ENCODE results near the gene ZNF275.
"Not testable (repeated sequence)": the region's sequence is repeated elsewhere in the genome, so short reads cannot be mapped to it uniquely, and the experiment has no call there.

Gene ZNF275

GRCh38 chrX:153333821-153334653 lies at the start of gene ZNF275:
Gene ZNF275 (plus strand): TSS chrX:153334153. CDS start chrX:153336680, 2,527 bp downstream.
- DNase-seq (ENCODE audit: insufficient read length, low spot score) (peak; percentile 69), FAIRE-seq (no peak)

GRCh38 chrX:153285678-153286077 lies 48.3 kb upstream of the ZNF275 start:
- not testable (repeated sequence) for DNase-seq (ENCODE audit: insufficient read length, low spot score); FAIRE-seq

GRCh38 chrX:153288807-153289206 lies 45.1 kb upstream of the ZNF275 start:
- not testable (repeated sequence) for FAIRE-seq; DNase-seq (ENCODE audit: insufficient read length, low spot score)

- not testable (repeated sequence) for DNase-seq (ENCODE audit: insufficient read length, low spot score)
- peak; percentile 68 for FAIRE-seq
Measured at GRCh38 chrX:153293485-153294071, 40.4 kb upstream of the ZNF275 start.

GRCh38 chrX:153297376-153297775 lies 36.6 kb upstream of the ZNF275 start:
- FAIRE-seq: no peak
- DNase-seq (ENCODE audit: insufficient read length, low spot score): no peak

- DNase-seq (ENCODE audit: insufficient read length, low spot score): no peak
- FAIRE-seq: no peak
Measured at GRCh38 chrX:153299855-153300254, 34.1 kb upstream of the ZNF275 start.

GRCh38 chrX:153301746-153302145 lies 32.2 kb upstream of the ZNF275 start:
- no peak for FAIRE-seq

GRCh38 chrX:153302796-153303195 lies 31.2 kb upstream of the ZNF275 start:
- no peak for DNase-seq (ENCODE audit: insufficient read length, low spot score)
- no peak for FAIRE-seq

More at GRCh38 chrX:153301746-153302145, 32.2 kb upstream of the ZNF275 start:
- DNase-seq (ENCODE audit: insufficient read length, low spot score): no peak

GRCh38 chrX:153303276-153304262 lies 30.4 kb upstream of the ZNF275 start:
- DNase-seq (ENCODE audit: insufficient read length, low spot score) (no peak), FAIRE-seq (no peak)

GRCh38 chrX:153304988-153305736 lies 28.8 kb upstream of the ZNF275 start:
- peak; percentile 79 for FAIRE-seq
- no peak for DNase-seq (ENCODE audit: insufficient read length, low spot score)

GRCh38 chrX:153305972-153306371 lies 28.0 kb upstream of the ZNF275 start:
- FAIRE-seq (no peak), DNase-seq (ENCODE audit: insufficient read length, low spot score) (no peak)

- no peak for FAIRE-seq
Measured at GRCh38 chrX:153306527-153307115, 27.3 kb upstream of the ZNF275 start.

GRCh38 chrX:153307276-153308178 lies 26.4 kb upstream of the ZNF275 start:
- DNase-seq (ENCODE audit: insufficient read length, low spot score) (no peak), FAIRE-seq (no peak)

More at GRCh38 chrX:153306527-153307115, 27.3 kb upstream of the ZNF275 start:
- DNase-seq (ENCODE audit: insufficient read length, low spot score): no peak

GRCh38 chrX:153310901-153311300 lies 23.1 kb upstream of the ZNF275 start:
- FAIRE-seq: no peak
- DNase-seq (ENCODE audit: insufficient read length, low spot score): no peak

GRCh38 chrX:153312041-153312440 lies 21.9 kb upstream of the ZNF275 start:
- FAIRE-seq: no peak

GRCh38 chrX:153312842-153313241 lies 21.1 kb upstream of the ZNF275 start:
- no peak for DNase-seq (ENCODE audit: insufficient read length, low spot score)
- FAIRE-seq: no peak

More at GRCh38 chrX:153312041-153312440, 21.9 kb upstream of the ZNF275 start:
- DNase-seq (ENCODE audit: insufficient read length, low spot score): no peak

GRCh38 chrX:153317306-153317705 lies 16.6 kb upstream of the ZNF275 start:
- DNase-seq (ENCODE audit: insufficient read length, low spot score) (no peak), FAIRE-seq (no peak)

- DNase-seq (ENCODE audit: insufficient read length, low spot score) (no peak), FAIRE-seq (no peak)
Measured at GRCh38 chrX:153317996-153318722, 15.8 kb upstream of the ZNF275 start.

Data from GM19239 (cell line).